Sigmoid colon (tissue), 7 donors: ENCODE results near the gene MOG. TPM values are rescaled to one million over a fixed set of nuclear protein-coding genes. Genes with fewer than 3 reads are reported as not detected.

Experiments used
- DNase-seq: peaks from one replicate; pipeline ENCODE4 v3.0.0-alpha.2; 2019
- H3K27ac ChIP-seq, 4 donors: fragments of 200-600 bp; sonication (generic); one replicate each; pipeline ENCODE4 v1.5.1; 2016 to 2019; ENCODE audit warnings: mild to moderate bottlenecking in 1 of 4
- H3K27me3 ChIP-seq, 3 donors: fragments of 200-600 bp; sonication (generic); one replicate each; pipeline ENCODE4 v1.5.1; 2019; ENCODE audit warnings: mild to moderate bottlenecking in 1 of 3
- H3K36me3 ChIP-seq, 4 donors: fragments of 200-600 bp; sonication (generic); one replicate each; pipeline ENCODE4 v1.5.1; 2016 to 2019
- H3K4me1 ChIP-seq, 4 donors: fragments of 200-600 bp; sonication (generic); one replicate each; pipeline ENCODE4 v1.5.1; 2017 to 2019
- H3K4me3 ChIP-seq, 4 donors: fragments of 200-600 bp; sonication (generic); one replicate each; pipeline ENCODE4 v1.5.1; 2017 to 2019; ENCODE audit warnings: mild to moderate bottlenecking in 2 of 4, moderate library complexity in 1 of 4
- H3K9me3 ChIP-seq, 4 donors: fragments of 200-600 bp in 3 of 4; sonication (generic) in 3 of 4; one replicate each; pipeline versions ENCODE4 v1.5.1 to v1.6.1; 2013 to 2019
- EP300 ChIP-seq, 4 donors: sonication (generic); formaldehyde crosslinking; IDR thresholded peaks; one replicate each; pipeline ENCODE4 v1.6.1; 2017; ENCODE audit warnings: antibody characterized with exemption in 4 of 4
- POLR2A ChIP-seq, 2 donors: fragments of 450-650 bp; IDR thresholded peaks; one replicate each; pipeline ENCODE4 v1.6.1; 2016; ENCODE audit warnings: antibody characterized with exemption in 2 of 2, mild to moderate bottlenecking in 2 of 2, moderate library complexity in 2 of 2
- POLR2AphosphoS5 ChIP-seq, 4 donors: sonication (generic); formaldehyde crosslinking; IDR thresholded peaks; one replicate each; pipeline ENCODE4 v1.6.1; 2017; ENCODE audit warnings: antibody characterized with exemption in 4 of 4
- WGBS, 2 donors: extraction: QIAGEN DNeasy Blood & Tissue Kit; methylation state at CpG; one replicate each; pipeline ENCODE4 v1.1.7; 2013; 5-methylcytosine and 5-hydroxymethylcytosine counted together
- intact Hi-C: fragments of 100-400 bp; cut with DNase I; formaldehyde crosslinking; loops from one replicate; pipeline ENCODE4 v1.15.1; 2023
- polyA plus RNA-seq, 3 donors: library from polyadenylated mRNA; stranded (reverse); fragments of 200-250 nt; gene quantifications; one replicate each; pipeline ENCODE4 v1.2.3, GENCODE V29; 2013
- total RNA-seq, 4 donors: library from RNA; depleted of rRNA; stranded (reverse); fragments of >200 nt; gene quantifications; one replicate each; pipeline ENCODE4 v1.1.0, GENCODE V29; 2016
- TF ChIP-seq, protein P1 (sequence below), 4 experiments: fragments of 450-650 bp in 3 of 4; fragments of 200-600 bp in 1 of 4; IDR thresholded peaks; one replicate each; pipeline ENCODE4 v1.5.1; 2016 to 2019; ENCODE audit warnings: antibody characterized with exemption in 4 of 4, mild to moderate bottlenecking in 3 of 4, moderate library complexity in 2 of 4
- donor health status: healthy with polysubstance abuse.
- donor health status: Bipolar disorder and iron deficiency.
- donor health status: healthy.

The MOG gene
- total and polyA plus RNA-seq, 7 donors: 0.22 TPM; not detected in 6

DNA sequence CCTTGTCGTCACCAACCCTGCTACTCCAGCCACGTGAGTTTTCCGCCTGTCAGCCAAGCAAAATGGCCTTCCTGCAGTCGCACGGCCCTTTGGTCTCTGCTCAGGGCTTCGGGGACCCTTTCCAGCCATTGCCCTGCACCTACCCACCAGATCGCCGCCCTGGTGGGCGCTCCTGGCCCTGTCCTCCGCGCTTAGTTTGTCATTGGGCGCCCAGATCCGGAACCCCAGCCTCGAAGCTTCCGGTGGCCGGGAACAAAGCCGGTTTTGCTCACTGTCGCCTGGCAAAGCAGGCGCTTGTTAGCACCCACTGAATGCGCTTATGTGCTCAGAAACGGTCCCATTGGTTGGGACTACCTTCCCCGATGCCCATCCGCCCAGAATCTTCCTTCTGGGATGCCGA, 23.5 kb downstream of the MOG start:
- intact Hi-C loops: no loop called here
- H3K27ac ChIP-seq: no peak overlapping the region
- H3K9me3 ChIP-seq: no peaks in the 10 kb centered on the region
- no peaks in the 10 kb centered on the region for H3K36me3 ChIP-seq
- no peak overlapping the region for H3K4me3 ChIP-seq
- no peaks in the 10 kb centered on the region for H3K4me1 ChIP-seq
- TF ChIP-seq POLR2AphosphoS5 (IDR thresholded peaks at IDR 0.05): no peak
- TF ChIP-seq POLR2A (IDR thresholded peaks at IDR 0.05): no peak
- TF ChIP-seq, protein P1, sequence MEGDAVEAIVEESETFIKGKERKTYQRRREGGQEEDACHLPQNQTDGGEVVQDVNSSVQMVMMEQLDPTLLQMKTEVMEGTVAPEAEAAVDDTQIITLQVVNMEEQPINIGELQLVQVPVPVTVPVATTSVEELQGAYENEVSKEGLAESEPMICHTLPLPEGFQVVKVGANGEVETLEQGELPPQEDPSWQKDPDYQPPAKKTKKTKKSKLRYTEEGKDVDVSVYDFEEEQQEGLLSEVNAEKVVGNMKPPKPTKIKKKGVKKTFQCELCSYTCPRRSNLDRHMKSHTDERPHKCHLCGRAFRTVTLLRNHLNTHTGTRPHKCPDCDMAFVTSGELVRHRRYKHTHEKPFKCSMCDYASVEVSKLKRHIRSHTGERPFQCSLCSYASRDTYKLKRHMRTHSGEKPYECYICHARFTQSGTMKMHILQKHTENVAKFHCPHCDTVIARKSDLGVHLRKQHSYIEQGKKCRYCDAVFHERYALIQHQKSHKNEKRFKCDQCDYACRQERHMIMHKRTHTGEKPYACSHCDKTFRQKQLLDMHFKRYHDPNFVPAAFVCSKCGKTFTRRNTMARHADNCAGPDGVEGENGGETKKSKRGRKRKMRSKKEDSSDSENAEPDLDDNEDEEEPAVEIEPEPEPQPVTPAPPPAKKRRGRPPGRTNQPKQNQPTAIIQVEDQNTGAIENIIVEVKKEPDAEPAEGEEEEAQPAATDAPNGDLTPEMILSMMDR (IDR thresholded peaks at IDR 0.05): no peak
- TF ChIP-seq EP300 (IDR thresholded peaks at IDR 0.05): no peak
- no peak for DNase-seq
- 90 to 93% methylated on average over 24 of the region's 24 CpGs for WGBS, 2 donors
- H3K27me3 ChIP-seq: peaks cover 0 to 4% (median 0%) of the 10 kb centered on the region in 3 donors

GRCh38 chr6:29680904-29681303, 24.0 kb downstream of the MOG start, which contains the start of gene ZFP57:
Gene ZFP57, minus strand, starts transcription at chr6:29681152. Its CDS starts 4,149 bp downstream, at chr6:29677003.
- Histone ChIP-seq H3K27me3 (peaks cover 0 to 4% (median 0%) of the 10 kb centered on the region in 3 donors), H3K36me3 (no peaks in the 10 kb centered on the region), H3K4me3 (no peak within 1 kb of the TSS), H3K4me1 (no peaks in the 10 kb centered on the region), H3K27ac (no peak within 1 kb of the TSS), H3K9me3 (no peaks in the 10 kb centered on the region)
- no peak for DNase-seq
- TF ChIP-seq, protein P1 (IDR thresholded peaks at IDR 0.05): no peak
- TF ChIP-seq POLR2A (IDR thresholded peaks at IDR 0.05): no peak
- TF ChIP-seq EP300 (IDR thresholded peaks at IDR 0.05): no peak
- TF ChIP-seq POLR2AphosphoS5 (IDR thresholded peaks at IDR 0.05): no peak
- intact Hi-C loops: no loop called here
- WGBS, 2 donors: 80 to 81% methylated on average over 31 of the region's 31 CpGs

DNA sequence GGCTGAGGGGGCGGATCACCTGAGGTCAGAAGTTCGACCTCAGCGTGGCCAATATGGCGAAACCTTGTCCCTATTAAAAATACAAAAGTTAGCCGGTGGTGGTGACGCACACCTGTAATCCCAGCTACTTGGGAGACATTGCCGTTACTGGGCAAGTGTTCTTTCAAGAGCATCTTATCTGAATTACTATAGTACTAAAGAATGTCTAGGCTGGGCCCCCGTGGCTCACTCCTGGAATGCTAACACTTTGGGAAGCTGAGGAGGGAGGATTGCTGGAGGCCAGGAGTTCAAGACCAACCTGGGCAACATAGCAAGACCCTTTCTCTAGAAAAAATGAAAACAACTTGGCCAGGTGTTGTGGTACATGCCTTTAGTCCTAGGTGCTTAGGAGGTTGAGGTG, 24.9 kb downstream of the MOG start:
- Histone ChIP-seq H3K27me3 (peaks cover 0 to 4% (median 0%) of the 10 kb centered on the region in 3 donors), H3K4me1 (no peaks in the 10 kb centered on the region), H3K36me3 (no peaks in the 10 kb centered on the region), H3K27ac (no peak overlapping the region), H3K4me3 (no peak overlapping the region), H3K9me3 (peaks cover 0 to 2% (median 0%) of the 10 kb centered on the region in 4 donors)
- no peak for DNase-seq
- WGBS, 2 donors: 89 to 93% methylated on average over 8 of the region's 8 CpGs
- intact Hi-C loops: no loop called here
- no peak for TF ChIP-seq POLR2AphosphoS5 (IDR thresholded peaks at IDR 0.05)
- TF ChIP-seq EP300 (IDR thresholded peaks at IDR 0.05): no peak
- no peak for TF ChIP-seq POLR2A (IDR thresholded peaks at IDR 0.05)
- TF ChIP-seq, protein P1 (IDR thresholded peaks at IDR 0.05): no peak

DNA sequence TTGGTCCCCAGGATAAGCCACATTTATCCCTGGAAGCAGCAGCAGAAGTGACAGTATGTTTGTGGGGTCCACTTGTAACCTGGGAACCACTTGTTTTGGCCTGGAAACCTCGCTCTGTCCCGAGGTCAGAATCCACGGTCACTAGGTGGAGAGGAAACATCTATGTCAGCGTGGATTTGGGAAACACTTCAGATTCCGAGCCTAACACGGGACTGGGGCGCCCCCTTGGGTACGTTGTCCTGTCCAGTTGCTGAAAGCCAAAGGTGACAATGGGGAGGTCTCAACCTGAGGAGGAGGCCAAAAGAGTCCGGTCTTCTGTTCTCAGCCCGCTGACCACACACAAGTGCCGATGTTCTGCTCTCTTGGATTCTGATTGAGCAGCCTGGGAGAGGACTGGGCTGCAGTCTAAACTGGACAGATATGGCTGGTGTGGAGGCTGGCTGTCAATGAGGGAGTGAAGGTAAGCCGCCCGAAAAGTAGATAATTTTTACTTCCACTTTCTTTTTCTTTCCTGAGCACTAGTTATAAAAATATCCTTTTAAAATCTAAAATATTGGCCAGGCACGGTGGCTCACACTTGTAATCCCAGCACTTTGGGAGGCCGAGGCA, 28.9 kb downstream of the MOG start:
- no peak for DNase-seq
- no peaks in the 10 kb centered on the region for H3K4me1 ChIP-seq
- no peak overlapping the region for H3K27ac ChIP-seq
- H3K4me3 ChIP-seq: no peak overlapping the region
- intact Hi-C loops: no loop called here
- WGBS, 2 donors: 70 to 77% methylated on average over 15 of the region's 15 CpGs
- no peak for TF ChIP-seq POLR2AphosphoS5 (IDR thresholded peaks at IDR 0.05)
- no peak for TF ChIP-seq POLR2A (IDR thresholded peaks at IDR 0.05)
- TF ChIP-seq, protein P1 (IDR thresholded peaks at IDR 0.05): no peak
- TF ChIP-seq EP300 (IDR thresholded peaks at IDR 0.05): no peak
- H3K9me3 ChIP-seq: peaks cover 0 to 2% (median 0%) of the 10 kb centered on the region in 4 donors
- peaks cover 0 to 3% (median 0%) of the 10 kb centered on the region in 3 donors for H3K27me3 ChIP-seq
- no peaks in the 10 kb centered on the region for H3K36me3 ChIP-seq

DNA sequence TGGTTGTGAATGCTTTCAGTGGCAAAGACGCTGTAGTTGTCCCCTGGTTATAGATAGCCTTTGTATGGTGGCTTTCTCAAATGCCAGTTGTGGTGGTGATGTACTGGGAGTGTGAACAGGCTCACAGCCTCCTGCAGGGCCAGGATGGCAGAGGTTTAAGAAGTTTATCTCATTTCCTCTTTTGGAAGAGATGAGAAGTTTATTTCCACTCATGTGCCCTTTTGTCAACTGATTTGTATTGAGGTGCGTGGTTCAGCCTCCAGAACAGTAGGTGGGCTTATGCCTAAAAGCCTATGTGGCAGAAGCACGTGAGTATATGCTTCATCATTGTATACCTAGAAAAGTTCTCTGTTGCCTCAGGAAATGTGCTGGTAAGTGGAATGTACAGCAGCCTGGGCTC, 37.7 kb downstream of the MOG start:
- no peaks in the 10 kb centered on the region for H3K4me1 ChIP-seq
- intact Hi-C loops: no loop called here
- H3K4me3 ChIP-seq: no peak overlapping the region
- no peaks in the 10 kb centered on the region for H3K36me3 ChIP-seq
- H3K27me3 ChIP-seq: no peaks in the 10 kb centered on the region
- WGBS, 2 donors: 41 to 75% methylated on average over 3 of the region's 3 CpGs
- no peaks in the 10 kb centered on the region for H3K9me3 ChIP-seq
- no peak for TF ChIP-seq POLR2AphosphoS5 (IDR thresholded peaks at IDR 0.05)
- TF ChIP-seq, protein P1 (IDR thresholded peaks at IDR 0.05): no peak
- TF ChIP-seq EP300 (IDR thresholded peaks at IDR 0.05): no peak
- TF ChIP-seq POLR2A (IDR thresholded peaks at IDR 0.05): no peak
- DNase-seq: no peak
- no peak overlapping the region for H3K27ac ChIP-seq
